GM12878 (cell line): Measurements from ENCODE around the gene RBM12. TPM values are rescaled to one million over a fixed set of nuclear protein-coding genes. Genes with fewer than 3 reads are reported as not detected.

Experiments used
- ATAC-seq: fragments of 200-7000 bp; cut with Tn5 transposase; 3 replicates; pipeline ENCODE4 v1.9.1; 2020; ENCODE audit warnings: mild to moderate bottlenecking, moderate library complexity
- BruUV-seq: library from RNA; stranded (reverse); fragments of 400-500 nt; replicated peaks from 2 replicates; lab custom pipeline; 2021; lab: Mats Ljungman, UMichigan
- CTCF ChIA-PET: fragments of 300-600 bp; sonication (Branson Sonifier 250); formaldehyde crosslinking; extraction: SDS; loops from one replicate; lab custom pipeline; 2021; ENCODE audit warnings: inconsistent platforms; lab: Yijun Ruan, JAX
- POLR2A ChIA-PET: fragments of 350-600 bp; formaldehyde crosslinking; extraction: SDS; loops from one replicate; lab custom pipeline; 2021; ENCODE audit warnings: inconsistent platforms; lab: Charles Lee
- RAD21 ChIA-PET: fragments of 300-600 bp; sonication (Branson Sonifier 250); formaldehyde crosslinking; loops from one replicate; lab custom pipeline; 2023; ENCODE audit warnings: antibody characterized with exemption; ENCODE audit not compliant: unreplicated experiment; lab: Charles Lee
- SMC1A ChIA-PET: fragments of 300-600 bp; sonication (Branson Sonifier 250); formaldehyde crosslinking; loops from one replicate; lab custom pipeline; 2023; ENCODE audit not compliant: unreplicated experiment, uncharacterized antibody; lab: Charles Lee
- DNase-seq: peaks from one replicate; pipeline ENCODE4 v3.0.0-alpha.2; 2011; ENCODE audit warnings: low read depth, low spot score
- FAIRE-seq: peaks from 3 replicates; lab custom pipeline; 2011; peaks lifted over from hg19 to GRCh38; lab: Jason Lieb, UNC
- H2AFZ ChIP-seq: 2 replicates; pipeline ENCODE4 v1.6.0; 2011; ENCODE audit warnings: low read depth, low read length, control low read depth; ENCODE audit not compliant: control insufficient read depth
- H3K27ac ChIP-seq: 2 replicates; pipeline ENCODE4 v1.5.1; 2011; ENCODE audit warnings: control low read depth; ENCODE audit not compliant: control insufficient read depth, insufficient read depth
- H3K27me3 ChIP-seq, 2 experiments: replicated peaks in 1 of 2; 2 replicates each; pipeline versions ENCODE4 v1.6.0 to v1.6.1; 2011; ENCODE audit warnings: low read length in 1 of 2; ENCODE audit not compliant: control insufficient read depth in 2 of 2, insufficient read depth in 2 of 2
- H3K36me3 ChIP-seq, 2 experiments: 2 replicates each; pipeline ENCODE4 v1.5.1; 2011; ENCODE audit warnings: low read length in 1 of 2; ENCODE audit not compliant: control insufficient read depth in 2 of 2, insufficient read depth in 2 of 2
- H3K4me1 ChIP-seq: 2 replicates; pipeline ENCODE4 v1.6.1; 2011; ENCODE audit warnings: mild to moderate bottlenecking, low read length, moderate library complexity, mixed read lengths; ENCODE audit not compliant: control insufficient read depth, insufficient read depth
- H3K4me2 ChIP-seq: 2 replicates; pipeline ENCODE4 v1.6.0; 2011; ENCODE audit warnings: control low read depth; ENCODE audit not compliant: control insufficient read depth, insufficient read depth
- H3K4me3 ChIP-seq: fragments of 200-600 bp; sonication (generic); 2 replicates; pipeline ENCODE4 v1.5.1; 2016
- H3K79me2 ChIP-seq: 2 replicates; pipeline ENCODE4 v1.6.0; 2011; ENCODE audit warnings: low read length; ENCODE audit not compliant: control insufficient read depth, insufficient read depth
- H3K9ac ChIP-seq: 2 replicates; pipeline ENCODE4 v1.8.0; 2011; ENCODE audit warnings: low read length, control low read depth, mixed read lengths; ENCODE audit not compliant: control insufficient read depth, insufficient read depth
- H3K9me3 ChIP-seq: replicated peaks from 3 replicates; pipeline ENCODE4 v1.5.1; 2011; ENCODE audit warnings: mild to moderate bottlenecking, low read length; ENCODE audit not compliant: control insufficient read depth, insufficient read depth
- H4K20me1 ChIP-seq: 2 replicates; pipeline ENCODE4 v1.6.0; 2011; ENCODE audit not compliant: control insufficient read depth, insufficient read depth
- CHD1 ChIP-seq: IDR thresholded peaks from 2 replicates; pipeline ENCODE4 v1.6.1; 2012; ENCODE audit warnings: low read depth, low read length, improper control_type of control experiment
- CHD2 ChIP-seq: IDR thresholded peaks from 2 replicates; pipeline ENCODE4 v1.6.1; 2011; ENCODE audit warnings: low read depth, low read length, improper control_type of control experiment, borderline replicate concordance
- CHD4 ChIP-seq: fragments of 200-600 bp; sonication (generic); IDR thresholded peaks from 2 replicates; pipeline ENCODE4 v1.6.1; 2016; ENCODE audit warnings: mild to moderate bottlenecking
- E2F4 ChIP-seq: IDR thresholded peaks from 2 replicates; pipeline ENCODE4 v1.6.1; 2012; ENCODE audit warnings: low read depth, low read length, improper control_type of control experiment
- EGR1 ChIP-seq, 2 experiments: IDR thresholded peaks; 1 replicate in 1 of 2; 2 replicates in 1 of 2; pipeline ENCODE4 v1.6.1; 2011 to 2012; ENCODE audit warnings: low read depth in 2 of 2, low read length in 2 of 2, borderline replicate concordance in 1 of 2, mild to moderate bottlenecking in 1 of 2, moderate library complexity in 1 of 2
- HDGF ChIP-seq: fragments of 450-650 bp; IDR thresholded peaks from 2 replicates; pipeline ENCODE4 v1.6.1; 2016; ENCODE audit warnings: antibody characterized with exemption
- IRF3 ChIP-seq: fragments of 450-650 bp; IDR thresholded peaks from 2 replicates; pipeline ENCODE4 v1.6.1; 2014; ENCODE audit warnings: mild to moderate bottlenecking
- MEF2A ChIP-seq: IDR thresholded peaks from 2 replicates; pipeline ENCODE4 v1.6.1; 2011; ENCODE audit warnings: low read depth, mild to moderate bottlenecking, low read length, moderate library complexity; ENCODE audit not compliant: insufficient read depth
- MTA3 ChIP-seq: IDR thresholded peaks from 2 replicates; pipeline ENCODE4 v1.6.1; 2012; ENCODE audit warnings: low read length, inconsistent platforms, borderline replicate concordance
- MXI1 ChIP-seq: fragments of 150-350 bp; IDR thresholded peaks from 2 replicates; pipeline ENCODE4 v1.6.1; 2011; ENCODE audit warnings: low read depth, mild to moderate bottlenecking, inconsistent platforms, low read length, improper control_type of control experiment
- RCOR1 ChIP-seq: conservative IDR thresholded peaks from 2 replicates; pipeline ENCODE4 v1.6.1; 2012; ENCODE audit warnings: low read depth, low read length, improper control_type of control experiment
- STAT1 ChIP-seq: fragments of 450-650 bp; conservative IDR thresholded peaks from 2 replicates; pipeline ENCODE4 v1.6.1; 2014; ENCODE audit warnings: antibody characterized with exemption, mild to moderate bottlenecking
- ZNF384 ChIP-seq: IDR thresholded peaks from 2 replicates; pipeline ENCODE4 v1.6.1; 2012; ENCODE audit warnings: low read depth, mild to moderate bottlenecking, low read length, improper control_type of control experiment, borderline replicate concordance
- in situ Hi-C: fragments of 300-500 bp; cut with MboI; formaldehyde crosslinking; loops from 9 replicates; pipeline ENCODE4 v1.14.3; 2018; ENCODE audit warnings: mixed read lengths
- intact Hi-C: fragments of 100-400 bp; cut with micrococcal nuclease; formaldehyde crosslinking; loops from one replicate; pipeline ENCODE4 v1.14.2; 2022; ENCODE audit not compliant: unreplicated experiment
- polyA plus RNA-seq, 11 experiments: library from polyadenylated mRNA; depleted of rRNA in 4 of 11; unstranded in 6 of 11; stranded (reverse) in 5 of 11; fragments of >200 nt; fragmentation: Nextera tagmentation in 4 of 11; fragmentation: Illumina TruSeq in 1 of 11; extraction: Ambion mirVana in 4 of 11; extraction: Trizol in 1 of 11; gene quantifications; 1 replicate in 1 of 11; 2 replicates in 10 of 11; pipeline versions ENCODE4 v1.2.1 to v1.2.3, GENCODE V29; 2011 to 2016; ENCODE audit warnings: inconsistent platforms in 2 of 11, missing spikeins in 2 of 11, low read depth in 1 of 11
- total RNA-seq, 4 experiments: library from RNA; depleted of rRNA in 3 of 4; stranded (reverse); fragments of >200 nt in 3 of 4; fragmentation: Illumina TruSeq in 1 of 4; extraction: Trizol in 1 of 4; gene quantifications; 2 replicates each; pipeline versions ENCODE4 v1.2.1 to v1.2.3, GENCODE V29; 2013 to 2021

RBM12 gene
- total and polyA plus RNA-seq, 10 of the 15 experiments (the other 5 are each of a cell fraction or from before 2014, with no cell fraction given) = 4.7 to 153 (median 58.5) TPM

GRCh38 chr20:35710039-35710438, 45.3 kb upstream of the RBM12 start:
- ChIA-PET CTCF (interaction anchor here (1.4 kb wide), 1 partner anchor 10 kb away, joined by 4 read pairs; the partner anchor contains the start of genes NFS1 and ROMO1), SMC1A (interaction anchor here (0.8 to 1.7 kb wide), 6 partner anchors 9 to 174 kb away, joined by 3 to 4 read pairs (median 3); partner anchors contain the start of genes NFS1 and ROMO1), RAD21 (no interaction called here), POLR2A (interaction anchor here (0.6 to 3.4 kb wide), 2 partner anchors 10 to 271 kb away, joined by 5 to 10 read pairs; partner anchors contain the start of genes NFS1 and ROMO1)
- in situ Hi-C loops = no loop called here
- Histone ChIP-seq H3K36me3 (peaks cover 14 to 52% of the 10 kb centered on the region in 2 experiments), H4K20me1 (peaks cover 15% of the 10 kb centered on the region), H3K27ac (no peak overlapping the region), H3K79me2 (peaks cover 31% of the 10 kb centered on the region), H3K27me3 (no peaks in the 10 kb centered on the region), H3K9me3 (no peaks in the 10 kb centered on the region), H3K4me2 (no peak overlapping the region), H3K9ac (no peak overlapping the region), H2AFZ (no peak overlapping the region), H3K4me3 (no peak overlapping the region), H3K4me1 (peaks cover 16% of the 10 kb centered on the region)
- TF ChIP-seq MXI1 (no peak), MEF2A (no peak), E2F4 (no peak), HDGF (no peak), RCOR1 (no peak), CHD4 (no peak), MTA3 (no peak), STAT1 (no peak), ZNF384 (no peak), EGR1 (IDR thresholded peaks at IDR 0.05; ENCODE audit: borderline replicate concordance in 1 of 2, low read depth in 2 of 2, low read length in 2 of 2) (no peak), CHD2 (no peak), IRF3 (no peak), CHD1 (no peak)
- no TSS peak for BruUV-seq
- intact Hi-C loops = no loop called here
- ATAC-seq (no peak), FAIRE-seq (no peak), DNase-seq (no peak)
